Natural killer cell (primary cell): ENCODE results near the gene TBL1X. TPM values are rescaled to one million over a fixed set of nuclear protein-coding genes. Genes with fewer than 3 reads are reported as not detected.

Source experiments
- ATAC-seq, 3 donors: fragments of 150-1000 bp in 2 of 3; fragments of 200-7000 bp in 1 of 3; cut with Tn5 transposase; 1 replicate in 1 of 3; 2 replicates in 2 of 3; pipeline ENCODE4 v1.10.0; 2021; ENCODE audit warnings: mild to moderate bottlenecking in 2 of 3, moderate library complexity in 2 of 3
- DNase-seq, 2 donors: peaks; one replicate each; pipeline versions ENCODE4 v3.0.0 to v3.0.0-alpha.2; 2013 to 2021; ENCODE audit warnings: mixed read lengths in 1 of 2
- H3K27ac ChIP-seq: one replicate; pipeline ENCODE4 v1.5.1; 2013; ENCODE audit warnings: mild to moderate bottlenecking, low read length
- H3K27me3 ChIP-seq: one replicate; pipeline ENCODE4 v1.6.1; 2013; ENCODE audit warnings: low read length; ENCODE audit not compliant: control insufficient read depth, insufficient read depth
- H3K36me3 ChIP-seq: one replicate; pipeline ENCODE4 v1.6.1; 2013; ENCODE audit warnings: low read length; ENCODE audit not compliant: control insufficient read depth, insufficient read depth
- H3K4me1 ChIP-seq: one replicate; pipeline ENCODE4 v1.6.1; 2013; ENCODE audit warnings: low read length; ENCODE audit not compliant: control insufficient read depth, insufficient read depth
- H3K4me3 ChIP-seq: one replicate; pipeline ENCODE4 v1.5.1; 2013; ENCODE audit warnings: low read length
- H3K9me3 ChIP-seq: one replicate; pipeline ENCODE4 v1.6.1; 2013; ENCODE audit warnings: low read length; ENCODE audit not compliant: control insufficient read depth, insufficient read depth
- H3K27ac Mint-ChIP-seq, 2 donors: one replicate each; pipeline ENCODE4 v1.8.0; 2022; ENCODE audit warnings: mild to moderate bottlenecking in 2 of 2, mixed read lengths in 2 of 2, moderate library complexity in 1 of 2
- H3K27me3 Mint-ChIP-seq, 2 donors: one replicate each; pipeline ENCODE4 v1.8.0; 2022; ENCODE audit warnings: low read depth in 2 of 2, mixed read lengths in 2 of 2
- H3K36me3 Mint-ChIP-seq: one replicate; pipeline ENCODE4 v1.8.0; 2022; ENCODE audit warnings: mixed read lengths
- H3K4me1 Mint-ChIP-seq, 2 donors: one replicate each; pipeline ENCODE4 v1.8.0; 2022; ENCODE audit warnings: mixed read lengths in 2 of 2
- H3K4me3 Mint-ChIP-seq: one replicate; pipeline ENCODE4 v1.8.0; 2022; ENCODE audit warnings: mild to moderate bottlenecking, moderate library complexity, mixed read lengths
- H3K9me3 Mint-ChIP-seq, 2 donors: one replicate each; pipeline ENCODE4 v1.8.0; 2022; ENCODE audit warnings: mixed read lengths in 2 of 2
- CTCF ChIP-seq: fragments of 200-600 bp; IDR thresholded peaks from one replicate; pipeline ENCODE4 v1.8.0; 2022; ENCODE audit warnings: antibody characterized with exemption
- WGBS: methylation state at CpG from one replicate; pipeline ENCODE4 v1.1.7; 2013; ENCODE audit warnings: missing lambda C conversion rate; ENCODE audit not compliant: insufficient coverage; 5-methylcytosine and 5-hydroxymethylcytosine counted together
- intact Hi-C: fragments of 100-400 bp; cut with micrococcal nuclease; formaldehyde crosslinking; loops from one replicate; pipeline ENCODE4 v1.14.2; 2022
- total RNA-seq, 4 donors: library from RNA; stranded (reverse); fragments of 120-200 nt in 1 of 4; gene quantifications; one replicate each; pipeline versions ENCODE4 v1.2.3 to v1.2.4, GENCODE V29; 2013 to 2022

Gene TBL1X
- total RNA-seq, 3 donors from 2014 or later (not counting 1 experiment from before 2014, with no cell fraction given) = 21.9 to 43.8 (median 32.7) TPM

- no peak overlapping the region for H3K4me3 Mint-ChIP-seq
Measured at GRCh38 chrX:9557521-9557920, 92.7 kb downstream of the TBL1X start.

GRCh38 chrX:9558615-9559014 lies 93.8 kb downstream of the TBL1X start:
- no peaks in the 10 kb centered on the region for H3K9me3 ChIP-seq
- no peaks in the 10 kb centered on the region for H3K9me3 Mint-ChIP-seq
- H3K27me3 ChIP-seq = no peaks in the 10 kb centered on the region
- TF ChIP-seq CTCF = no peak
- no peaks in the 10 kb centered on the region for H3K36me3 ChIP-seq
- H3K4me3 Mint-ChIP-seq = no peak overlapping the region
- H3K4me3 ChIP-seq = no peak overlapping the region
- H3K27me3 Mint-ChIP-seq = no peaks in the 10 kb centered on the region
- DNase-seq = no peak
- peak overlapping the region in 1 of 2 donors; percentile 61 for H3K27ac Mint-ChIP-seq
- 50% methylated on average over 2 of the region's 4 CpGs for WGBS
- H3K27ac ChIP-seq = no peak overlapping the region
- H3K4me1 Mint-ChIP-seq = peaks cover 29 to 34% of the 10 kb centered on the region in 2 donors
- H3K4me1 ChIP-seq = peaks cover 2% of the 10 kb centered on the region
- intact Hi-C loops = no loop called here
- no peaks in the 10 kb centered on the region for H3K36me3 Mint-ChIP-seq
- no peak for ATAC-seq

More at GRCh38 chrX:9557521-9557920, 92.7 kb downstream of the TBL1X start:
- H3K27me3 ChIP-seq = no peaks in the 10 kb centered on the region
- no peaks in the 10 kb centered on the region for H3K9me3 Mint-ChIP-seq
- DNase-seq = no peak
- no peaks in the 10 kb centered on the region for H3K36me3 Mint-ChIP-seq
- H3K27me3 Mint-ChIP-seq = no peaks in the 10 kb centered on the region
- no peak for ATAC-seq
- H3K9me3 ChIP-seq = no peaks in the 10 kb centered on the region
- intact Hi-C loops = no loop called here
- H3K36me3 ChIP-seq = no peaks in the 10 kb centered on the region
- no peak for TF ChIP-seq CTCF
- no peak overlapping the region for H3K27ac ChIP-seq
- WGBS = 99% methylated on average over 5 of the region's 5 CpGs
- H3K27ac Mint-ChIP-seq = no peak overlapping the region
- peaks cover 2% of the 10 kb centered on the region for H3K4me1 ChIP-seq
- no peak overlapping the region for H3K4me3 ChIP-seq
- peaks cover 39 to 42% of the 10 kb centered on the region in 2 donors for H3K4me1 Mint-ChIP-seq

GRCh38 chrX:9560219-9560618 lies 95.4 kb downstream of the TBL1X start:
- H3K27ac ChIP-seq = no peak overlapping the region
- Mint-ChIP-seq H3K36me3 (no peaks in the 10 kb centered on the region), H3K27me3 (no peaks in the 10 kb centered on the region), H3K9me3 (no peaks in the 10 kb centered on the region), H3K4me3 (no peak overlapping the region), H3K4me1 (peaks cover 25 to 34% of the 10 kb centered on the region in 2 donors), H3K27ac (no peak overlapping the region)
- H3K36me3 ChIP-seq = no peaks in the 10 kb centered on the region
- DNase-seq (no peak), ATAC-seq (no peak)
- no peak overlapping the region for H3K4me3 ChIP-seq
- H3K9me3 ChIP-seq = no peaks in the 10 kb centered on the region
- H3K27me3 ChIP-seq = no peaks in the 10 kb centered on the region
- intact Hi-C loops = no loop called here
- peaks cover 2% of the 10 kb centered on the region for H3K4me1 ChIP-seq
- WGBS = over 99% methylated on average over 9 of the region's 9 CpGs
- no peak for TF ChIP-seq CTCF

- Mint-ChIP-seq H3K4me3 (no peak overlapping the region), H3K9me3 (no peaks in the 10 kb centered on the region), H3K4me1 (peaks cover 20 to 34% of the 10 kb centered on the region in 2 donors), H3K36me3 (no peaks in the 10 kb centered on the region), H3K27ac (peak overlapping the region in 1 of 2 donors; percentile 54), H3K27me3 (no peaks in the 10 kb centered on the region)
- intact Hi-C loops = no loop called here
- H3K9me3 ChIP-seq = no peaks in the 10 kb centered on the region
- ATAC-seq = no peak
- H3K27me3 ChIP-seq = no peaks in the 10 kb centered on the region
- no peaks in the 10 kb centered on the region for H3K36me3 ChIP-seq
- H3K4me3 ChIP-seq = no peak overlapping the region
- TF ChIP-seq CTCF = no peak
- DNase-seq = no peak
- H3K27ac ChIP-seq = no peak overlapping the region
- H3K4me1 ChIP-seq = peaks cover 5% of the 10 kb centered on the region
- WGBS = 90% methylated on average over 4 of the region's 5 CpGs
Measured at GRCh38 chrX:9561199-9561598, 96.3 kb downstream of the TBL1X start.
